ENCODE measurements around the gene GAREM2.

Gene GAREM2

DNA sequence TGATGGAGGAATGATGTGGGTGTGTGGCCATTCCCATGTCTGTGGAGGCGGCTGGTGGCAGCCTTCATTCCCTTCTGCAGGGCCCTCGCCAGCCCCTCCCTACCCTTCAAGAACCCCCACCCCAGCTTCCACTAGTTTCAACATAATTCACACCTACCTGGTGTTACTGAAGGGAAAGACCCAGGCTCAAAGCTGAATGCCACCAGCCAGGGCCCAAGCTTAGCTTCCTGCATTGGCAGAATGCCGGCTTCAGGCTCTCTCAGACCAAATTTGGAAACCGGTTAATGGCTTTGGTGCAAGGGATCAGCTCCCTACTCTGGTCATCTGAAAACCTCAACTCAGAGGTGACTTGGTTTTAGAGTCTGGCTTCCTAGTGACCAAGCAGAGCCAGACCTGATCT lies 16.9 kb downstream of the GAREM2 start:
- DNase-seq, result no peak

DNA sequence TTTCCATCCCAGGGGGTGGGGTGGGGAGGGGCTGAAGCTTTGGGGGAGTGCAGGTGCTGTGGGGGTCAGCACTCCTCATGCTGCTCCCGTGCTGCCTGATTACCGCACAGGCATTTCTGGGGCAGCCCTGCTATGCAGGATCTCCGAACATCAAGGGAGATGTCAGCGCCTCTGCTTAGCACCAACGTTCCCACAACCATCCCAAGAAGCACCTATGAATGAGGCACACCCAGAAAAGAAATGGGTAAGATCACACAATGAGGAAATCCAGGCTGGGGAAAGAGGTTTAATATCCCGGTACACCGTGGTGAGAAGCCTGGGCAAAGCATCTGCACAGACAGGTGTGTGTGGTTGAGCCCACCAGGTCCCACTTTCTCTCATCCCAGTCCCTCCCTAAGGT lies 17.5 kb downstream of the GAREM2 start:
- DNase-seq, result no peak

DNA sequence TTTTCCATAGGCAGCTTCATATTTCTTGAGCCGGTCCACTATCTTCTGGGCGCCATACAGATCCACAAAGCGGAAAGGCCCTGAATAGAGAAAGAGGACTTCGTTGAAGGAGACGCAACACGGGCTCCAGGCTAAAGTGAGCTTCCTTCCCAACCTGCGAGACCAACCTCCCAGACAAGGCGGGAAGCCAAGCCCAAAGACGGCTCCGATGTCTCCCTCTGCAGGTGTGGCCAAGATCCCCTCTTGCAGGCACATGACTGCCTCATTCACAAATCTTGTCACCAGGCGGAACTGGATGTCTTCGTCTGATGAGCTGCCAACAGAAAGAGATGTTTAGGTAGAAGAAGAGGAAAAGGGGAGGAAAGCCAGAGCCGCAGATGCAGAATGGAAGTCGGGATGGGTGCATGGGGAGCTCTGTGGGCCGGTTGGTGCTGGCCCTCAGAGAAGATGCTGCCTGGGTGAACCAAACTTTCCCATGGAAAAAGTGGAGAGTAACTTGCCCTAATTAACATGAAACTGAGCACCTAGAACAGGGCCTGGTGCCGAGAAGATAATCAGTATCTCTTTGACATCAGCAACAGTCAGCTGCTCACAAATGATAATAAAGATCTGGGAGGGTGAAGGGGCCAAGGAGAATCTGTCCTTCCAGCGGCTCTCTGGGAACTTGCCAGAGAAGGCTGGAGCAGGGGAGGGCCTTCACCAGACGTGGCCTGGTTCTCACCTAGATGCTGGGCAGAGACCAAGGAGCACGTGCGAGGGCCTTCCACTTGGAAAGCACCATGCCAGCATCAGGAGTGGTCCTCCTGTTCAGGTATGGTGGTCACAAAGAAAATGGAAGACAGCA lies 18.6 kb downstream of the GAREM2 start:
- no peak for DNase-seq

DNA sequence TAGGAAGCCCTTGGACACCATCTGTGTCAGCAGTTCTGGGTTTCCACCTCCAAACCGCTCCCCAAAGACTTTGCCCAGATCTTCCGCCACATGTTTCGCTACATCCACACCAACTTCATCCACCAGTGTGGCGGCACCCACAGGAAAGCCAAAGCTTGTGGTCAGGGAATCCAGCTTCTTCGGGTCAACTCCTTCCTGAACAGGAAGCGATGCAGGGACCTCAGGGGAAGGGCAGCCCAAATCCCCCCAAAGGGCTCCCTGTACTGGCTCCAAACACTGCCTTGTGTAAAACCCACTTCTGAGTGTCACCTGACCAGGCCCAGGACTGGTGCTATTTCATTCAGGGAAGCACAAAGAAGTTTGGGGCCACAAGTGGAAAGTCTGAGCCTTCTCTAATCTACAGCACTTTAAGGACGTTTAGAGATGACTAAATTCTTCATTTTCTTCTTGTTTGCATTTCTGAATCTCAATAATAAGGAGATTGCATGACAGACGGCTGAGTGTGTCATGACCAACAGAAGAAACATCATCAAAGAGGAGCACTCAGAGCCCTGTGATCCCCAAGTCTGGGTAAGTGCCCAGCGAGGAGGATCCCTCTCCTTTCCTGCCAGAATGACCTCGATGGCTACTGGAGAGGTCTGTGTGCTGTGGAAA lies 20.8 kb downstream of the GAREM2 start:
- no peak for DNase-seq

DNA sequence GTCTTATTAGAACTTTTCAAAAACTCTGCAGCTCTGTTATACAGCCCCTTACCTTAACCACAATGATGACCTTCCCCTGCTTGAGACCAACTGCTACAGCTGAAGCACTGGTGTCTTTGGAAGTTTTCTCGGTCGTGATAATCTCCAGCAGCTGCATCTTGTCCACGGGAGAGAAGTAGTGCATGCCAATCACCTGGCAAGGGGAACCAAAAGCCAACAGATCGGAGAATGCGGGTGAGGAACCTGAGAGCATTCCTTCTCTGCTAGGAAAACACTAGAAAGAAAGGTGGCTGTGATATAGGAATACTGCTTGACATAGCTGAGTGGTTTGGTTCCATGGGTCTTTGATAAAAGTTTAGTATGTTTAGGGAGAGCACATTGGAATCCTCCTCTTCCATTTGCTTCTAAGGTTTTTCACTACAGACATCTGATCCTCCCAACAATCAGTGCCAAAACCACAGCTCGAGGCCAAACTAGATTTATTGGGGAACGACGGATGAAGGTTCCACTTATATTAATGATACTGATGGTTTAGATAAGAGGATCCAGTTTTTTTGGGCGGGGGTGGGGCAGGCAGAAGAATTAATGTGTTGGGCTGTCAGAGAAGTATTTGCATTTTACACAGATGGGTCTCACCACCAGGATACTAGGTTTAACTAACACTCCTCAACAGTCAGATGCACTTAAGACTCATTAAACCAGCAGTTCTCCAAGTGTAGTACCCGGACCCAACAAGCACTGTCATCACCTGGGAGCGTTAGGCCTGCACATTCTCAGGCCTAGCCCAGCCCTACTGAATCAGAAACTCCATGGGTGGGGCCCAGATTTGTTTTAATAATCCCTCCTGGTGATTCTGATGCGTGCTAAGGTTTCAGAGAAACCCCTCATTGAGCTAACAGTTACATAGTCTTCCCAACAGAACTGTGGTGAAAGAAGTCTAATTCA lies 22.4 kb downstream of the GAREM2 start:
- no peak for DNase-seq

DNA sequence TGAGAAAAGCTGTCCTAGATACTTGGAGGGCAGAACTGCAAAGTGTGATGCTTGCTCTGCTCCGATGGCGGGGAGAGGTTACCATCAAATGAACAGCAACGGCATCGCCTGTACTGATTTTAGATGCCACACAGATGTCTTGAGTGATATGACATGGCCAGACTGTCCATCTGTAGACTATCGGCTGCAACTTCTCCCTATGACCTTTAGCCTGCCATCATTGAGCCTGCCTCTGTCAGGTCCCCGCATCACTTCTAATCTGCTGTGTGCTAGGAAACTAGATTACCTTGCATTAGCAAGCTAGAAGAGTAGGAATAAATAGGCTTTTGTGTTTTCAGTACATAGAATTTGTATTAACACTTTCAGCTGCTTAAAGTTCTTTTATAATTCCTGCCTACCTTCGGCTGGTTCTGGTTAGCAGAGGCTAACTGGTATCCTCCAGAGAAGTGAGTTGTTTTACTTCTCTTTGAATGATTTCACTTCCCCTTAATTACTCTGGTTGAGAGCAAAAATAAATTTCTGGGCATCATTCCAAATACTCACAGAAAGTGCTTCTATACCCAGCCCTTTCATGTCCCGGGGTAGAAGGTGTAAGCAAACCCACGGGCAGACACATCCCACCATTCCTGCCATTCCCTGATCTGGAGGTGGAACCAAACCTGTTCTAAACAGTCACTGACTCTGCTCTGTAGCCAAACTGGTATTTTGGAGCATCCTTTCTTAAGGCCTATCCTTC lies 24.0 kb downstream of the GAREM2 start:
- no peak for DNase-seq

DNA sequence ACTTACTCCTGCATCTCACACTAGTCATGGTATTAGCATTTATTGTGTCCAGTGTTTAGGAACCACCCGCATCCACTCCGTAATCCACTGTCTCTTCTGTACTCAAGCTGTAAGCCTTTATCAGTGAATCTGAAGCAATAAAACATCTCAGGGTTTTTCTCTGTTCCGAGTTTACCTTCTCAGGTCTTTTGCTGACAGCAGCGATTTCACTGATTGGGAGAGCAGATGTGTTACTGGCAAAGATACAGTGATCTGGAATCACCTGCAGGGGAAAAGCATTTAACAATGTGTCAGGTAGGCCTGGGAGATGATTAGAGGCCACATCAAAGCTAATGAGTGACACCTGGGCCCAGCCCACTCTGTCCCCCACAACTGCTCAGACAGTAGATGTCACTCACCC lies 24.6 kb downstream of the GAREM2 start:
- no peak for DNase-seq

DNA sequence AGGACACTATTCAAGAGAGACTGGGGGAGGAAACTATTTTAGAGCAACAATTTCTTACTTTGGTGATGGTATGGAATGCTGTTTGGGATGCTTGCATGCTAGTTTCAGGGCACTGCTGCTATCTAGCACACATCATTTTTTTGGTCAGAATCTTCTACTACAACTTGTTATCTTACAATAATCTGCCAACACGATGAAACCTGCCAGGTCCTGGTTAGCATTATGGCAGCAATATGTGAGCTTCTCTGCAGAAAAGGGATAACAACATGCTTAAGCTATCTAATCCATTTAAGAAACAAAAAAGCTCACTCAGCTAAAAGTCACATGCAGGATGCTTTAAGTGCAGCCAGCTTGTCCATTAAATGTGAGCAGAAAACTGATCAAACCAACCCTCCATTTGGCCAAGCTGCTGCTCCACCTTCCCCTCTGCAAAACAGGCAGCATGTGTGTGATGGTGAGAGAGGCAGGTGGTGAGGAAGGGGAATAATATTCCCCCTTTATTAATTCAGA lies 30.1 kb downstream of the GAREM2 start:
- DNase-seq, result no peak

DNA sequence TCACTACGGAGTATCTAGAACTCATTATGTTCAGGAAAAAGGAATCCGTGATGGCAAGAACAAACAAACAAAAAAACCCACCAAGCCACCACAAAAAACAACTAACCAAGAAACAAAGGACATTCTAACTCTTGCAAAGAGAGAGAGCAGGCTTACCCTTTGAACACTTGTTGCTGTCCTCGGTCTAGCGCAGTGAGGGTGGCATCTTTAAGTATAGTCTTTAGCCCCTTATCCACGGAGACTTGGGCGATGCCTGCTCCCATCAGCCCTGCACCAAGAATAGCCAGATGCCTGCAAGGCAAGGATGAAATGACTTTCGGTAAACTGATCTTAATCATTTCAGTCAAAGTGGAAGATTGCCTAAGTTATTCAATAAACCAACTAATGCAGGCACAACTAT lies 31.0 kb downstream of the GAREM2 start:
- DNase-seq, result no peak

DNA sequence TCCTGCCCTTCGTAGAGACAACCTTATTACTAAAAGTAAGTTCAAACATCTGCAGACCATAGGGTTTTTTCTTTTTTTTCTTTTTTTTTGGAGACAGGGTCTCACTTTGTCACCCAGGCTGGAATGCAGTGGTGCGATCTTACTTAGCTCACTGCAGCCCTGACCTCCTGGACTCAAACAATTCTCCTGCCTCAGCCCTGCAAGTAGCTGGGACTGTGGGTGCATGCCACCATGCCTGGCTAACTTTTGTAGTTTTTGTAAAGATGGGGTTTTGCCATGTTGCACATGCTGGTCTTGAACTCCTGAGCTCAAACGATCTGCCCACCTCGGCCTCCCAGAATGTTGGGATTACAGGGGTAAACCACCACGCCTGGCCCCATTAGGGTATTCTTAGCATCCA lies 39.1 kb downstream of the GAREM2 start:
- DNase-seq, result no peak

DNA sequence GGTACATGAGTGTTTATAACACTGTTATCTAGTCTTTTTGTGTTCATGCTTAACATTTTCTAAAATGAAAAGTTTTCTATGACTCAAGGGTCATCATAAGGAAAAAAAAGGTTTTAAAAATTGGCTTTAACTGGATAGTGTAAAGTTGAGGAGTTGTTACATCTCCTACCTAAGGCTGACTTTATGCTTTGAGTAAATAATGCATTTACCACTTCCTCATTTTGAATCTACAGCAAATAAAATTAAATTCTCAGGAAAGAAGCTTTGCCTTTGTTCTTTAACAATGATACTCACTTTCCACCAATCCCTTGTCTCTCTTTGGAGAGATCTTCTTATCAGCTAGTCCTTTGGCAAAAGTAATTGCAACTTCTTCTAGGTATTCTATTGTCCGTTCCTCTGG lies 41.9 kb downstream of the GAREM2 start:
- DNase-seq, result no peak

DNA sequence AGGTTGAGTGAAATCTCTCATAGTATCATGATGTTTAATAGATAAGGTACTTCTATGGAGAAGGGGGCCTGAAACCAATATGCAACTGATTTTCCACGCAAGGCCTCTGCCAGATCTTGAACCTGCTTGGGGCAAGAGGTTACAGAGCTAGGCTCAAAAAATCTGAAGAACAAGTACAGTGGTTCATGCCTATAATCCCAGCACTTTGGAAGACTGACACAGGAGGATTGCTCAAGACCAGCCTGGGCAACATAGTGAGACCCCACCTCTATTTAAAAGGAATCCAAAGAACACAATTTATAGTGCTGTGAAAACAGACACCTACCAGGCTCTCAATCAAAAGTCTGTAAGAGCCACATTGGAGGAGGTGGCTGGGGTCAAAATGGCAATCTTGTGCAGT lies 42.9 kb downstream of the GAREM2 start:
- DNase-seq, result no peak

DNA sequence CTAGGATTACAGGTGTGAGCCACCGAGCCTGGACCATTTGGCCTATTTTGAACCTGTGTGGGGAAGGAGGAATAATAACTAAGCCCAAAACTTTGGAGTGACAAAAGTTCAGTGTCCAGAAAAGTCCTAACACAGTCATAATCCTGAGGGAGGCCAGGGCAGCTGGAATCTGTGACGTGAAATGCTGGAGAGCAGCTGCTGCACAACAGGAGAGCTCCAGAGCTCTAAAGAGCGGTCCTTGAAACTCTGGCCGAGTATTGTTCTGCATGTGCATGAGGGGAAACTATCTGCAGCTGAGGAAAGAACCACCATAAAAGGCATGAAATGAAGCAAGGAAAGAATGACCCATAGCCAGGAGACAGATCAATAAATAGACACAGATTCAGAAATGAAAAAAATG lies 43.7 kb downstream of the GAREM2 start:
- DNase-seq, result no peak

DNA sequence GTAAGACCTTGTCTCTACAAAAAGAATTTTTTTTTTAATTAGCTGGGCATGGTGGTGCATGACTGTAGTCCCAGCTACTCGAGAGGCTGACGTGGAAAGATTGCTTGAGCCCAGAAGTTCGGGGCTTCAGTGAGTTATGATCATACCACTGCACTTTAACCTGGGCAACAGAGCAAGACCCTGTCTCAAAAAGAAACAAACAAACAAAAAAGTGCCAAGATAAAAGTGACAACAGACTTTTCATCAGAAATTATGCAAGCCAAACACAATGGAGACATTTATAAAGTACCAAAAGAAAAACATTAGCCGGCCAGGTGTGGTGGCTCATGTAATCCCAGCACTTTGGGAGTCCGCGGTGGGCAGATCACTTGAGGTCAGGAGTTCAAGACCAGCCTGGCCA lies 44.8 kb downstream of the GAREM2 start:
- DNase-seq, result no peak

DNA sequence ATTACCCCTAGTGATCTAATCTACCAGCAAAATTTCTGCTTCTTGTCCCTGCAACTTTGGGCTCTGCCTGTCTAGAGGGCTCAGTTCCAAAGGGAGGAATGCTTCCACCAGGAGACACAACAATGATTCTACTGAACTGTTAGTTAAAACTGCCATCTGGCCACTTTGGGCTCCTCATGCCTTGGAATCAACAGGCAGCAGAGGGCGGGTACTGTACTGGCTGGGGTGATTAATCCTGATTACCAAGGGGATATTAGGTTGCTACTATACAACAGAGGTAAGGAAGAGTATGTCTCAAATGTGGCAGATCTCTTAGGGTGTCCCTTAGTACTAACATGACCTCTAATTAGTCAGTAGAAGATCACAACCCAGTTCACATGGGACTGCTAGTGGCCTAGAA lies 50.1 kb downstream of the GAREM2 start:
- no peak for DNase-seq

DNA sequence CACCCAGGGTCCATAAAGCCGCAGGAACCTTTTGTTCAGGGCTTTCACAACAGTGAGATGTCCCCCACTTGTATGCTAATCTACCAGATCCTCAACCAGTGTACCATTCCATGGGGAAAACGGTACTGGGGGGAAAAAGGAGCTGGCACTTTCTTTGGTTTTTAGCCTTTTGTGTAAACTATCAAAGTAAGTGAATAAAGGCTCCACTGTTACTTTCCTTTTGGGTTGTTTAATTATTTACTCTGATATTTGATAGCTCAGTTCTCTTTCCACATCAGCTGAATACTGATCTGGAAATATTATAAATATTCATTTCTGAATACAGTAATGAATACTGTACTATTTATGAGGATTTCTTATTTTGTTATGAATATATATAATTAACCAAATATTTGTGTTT lies 51.2 kb downstream of the GAREM2 start:
- DNase-seq, result no peak

DNA sequence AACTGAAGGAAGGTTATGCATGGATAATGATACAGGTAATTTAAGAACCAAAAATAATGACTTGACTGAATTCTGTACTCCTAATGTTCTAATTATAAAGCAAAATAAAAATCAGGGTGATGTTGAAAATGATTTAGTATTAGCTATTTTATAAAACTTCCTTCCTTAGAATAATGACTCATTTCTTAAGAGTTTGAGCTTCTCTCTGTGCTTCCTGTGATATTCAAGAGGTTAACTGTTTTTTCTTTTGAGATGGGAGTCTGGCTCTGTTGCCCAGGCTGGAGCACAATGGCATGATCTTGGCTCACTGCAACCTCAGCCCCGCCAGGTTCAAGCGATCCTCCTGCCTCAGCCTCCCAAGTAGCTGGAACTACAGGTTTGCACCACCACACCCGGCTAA lies 56.7 kb downstream of the GAREM2 start:
- no peak for DNase-seq

DNA sequence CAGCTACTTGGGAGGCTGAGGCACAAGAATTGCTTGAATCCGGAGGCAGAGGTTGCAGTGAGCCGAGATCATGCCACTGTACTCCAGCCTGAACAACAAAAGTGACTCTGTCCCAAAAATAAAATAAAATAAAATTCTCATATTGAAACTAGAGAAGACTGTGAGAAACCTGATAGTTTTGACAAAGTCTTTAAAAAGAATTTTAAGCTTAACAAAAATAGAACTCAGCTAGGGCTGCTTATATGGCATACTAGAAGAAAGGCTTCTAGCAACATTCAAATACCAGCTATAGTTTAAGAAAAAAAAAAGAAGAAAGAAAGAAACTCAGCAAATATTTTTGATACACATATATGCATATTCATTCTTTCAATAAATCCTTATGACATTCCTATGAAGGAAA lies 57.9 kb downstream of the GAREM2 start:
- DNase-seq, result no peak

DNA sequence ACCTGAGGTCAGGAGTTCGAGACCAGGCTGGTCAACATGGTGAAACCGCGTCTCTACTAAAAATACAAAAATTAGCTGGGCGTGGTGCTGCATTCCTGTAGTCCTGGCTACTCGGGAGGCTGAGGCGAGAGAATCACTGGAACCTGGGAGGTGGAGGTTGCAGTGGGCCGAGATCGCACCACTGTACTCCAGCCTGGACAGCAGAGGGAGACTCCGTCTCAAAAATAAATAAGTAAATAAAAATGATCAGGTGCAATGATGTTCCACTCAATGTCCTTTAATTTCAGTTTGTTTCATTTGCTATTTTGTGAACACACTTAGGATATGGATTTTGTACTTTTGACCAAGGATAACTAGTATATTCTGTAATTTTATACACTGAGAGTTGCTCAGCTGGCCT lies 62.2 kb downstream of the GAREM2 start:
- DNase-seq, result no peak

DNA sequence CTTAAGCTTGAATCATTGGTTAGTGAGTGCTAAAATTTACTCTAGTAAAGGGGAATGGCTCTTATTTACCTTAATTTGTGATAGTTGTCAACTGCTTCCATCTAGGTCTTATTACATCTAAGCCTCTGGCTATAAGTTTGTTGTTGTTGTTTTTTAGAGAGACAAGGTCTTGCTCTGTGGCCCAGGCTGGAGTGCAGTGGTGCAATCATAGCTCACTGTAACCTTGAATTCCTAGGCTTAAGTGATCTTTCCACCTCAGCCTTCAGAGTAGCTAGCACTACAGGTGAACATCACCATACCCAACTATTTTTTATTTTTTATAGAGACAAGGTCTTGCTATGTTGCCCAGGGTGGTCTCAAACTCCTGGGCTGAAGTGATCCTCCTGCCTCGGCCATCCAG lies 65.0 kb downstream of the GAREM2 start:
- DNase-seq, result no peak

DNA sequence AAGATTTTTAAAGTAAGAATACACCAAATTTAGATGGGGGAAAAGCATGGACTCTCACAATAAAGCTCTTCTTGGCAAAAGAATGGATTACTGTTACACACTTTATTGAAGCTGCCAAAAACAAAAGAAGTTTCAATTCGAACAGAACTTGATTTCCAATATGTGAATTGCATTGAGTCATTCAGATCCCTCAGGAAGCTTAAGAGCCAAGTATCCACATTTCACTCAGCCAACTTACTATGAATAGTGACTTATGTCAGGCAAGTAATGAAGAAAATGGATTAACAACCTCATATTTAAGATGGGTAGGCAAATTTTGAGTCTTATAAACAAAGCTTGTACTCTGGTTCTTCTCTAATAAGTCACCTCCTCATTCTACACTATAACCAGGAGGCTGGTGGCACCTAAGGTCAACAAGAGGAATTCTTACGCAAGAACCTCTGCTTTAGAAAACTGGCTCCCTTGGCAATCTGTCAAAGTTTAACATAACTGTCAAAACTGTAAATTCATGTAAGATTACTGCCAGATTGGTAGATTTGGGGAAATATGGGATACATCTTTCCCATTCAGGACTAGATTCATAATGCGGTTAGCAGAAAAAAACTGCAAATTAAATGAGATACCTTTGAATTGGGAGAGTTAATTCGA lies 65.5 kb downstream of the GAREM2 start:
- DNase-seq, result no peak

Data from stimulated activated naive CD4-positive, alpha-beta T cell (primary cell).